Measurements from ENCODE around the gene CTNND2. TPM values are rescaled to one million over a fixed set of nuclear protein-coding genes. Genes with fewer than 3 reads are reported as not detected.

CTNND2 gene
- total RNA-seq, 1 experiment from 2014 or later: 7.0 TPM

DNA sequence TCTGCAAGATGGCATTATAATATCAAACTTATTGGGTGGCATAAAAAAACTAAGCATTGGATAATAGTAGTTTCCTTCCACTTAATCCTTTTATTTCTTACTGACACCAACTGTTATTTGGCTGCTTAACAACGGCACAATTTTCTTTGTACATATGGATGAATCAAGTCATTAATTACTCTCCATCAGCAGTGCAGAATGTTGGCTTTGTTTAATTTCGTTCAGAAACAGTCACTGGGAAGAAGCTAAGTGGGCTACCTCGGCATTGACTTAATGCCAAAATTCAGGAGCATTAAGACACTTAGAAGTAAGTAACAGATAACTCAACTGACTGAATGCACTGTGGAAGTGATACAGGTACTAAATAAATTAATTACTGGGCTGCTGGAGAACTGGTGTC, 460.4 kb downstream of the CTNND2 start:
- no peak for TF ChIP-seq CTCF (conservative IDR thresholded peaks at IDR 0.05)
- Mint-ChIP-seq H3K27me3 (ENCODE audit: low read depth) (no peaks in the 10 kb centered on the region), H3K4me3 (no peak overlapping the region), H3K36me3 (ENCODE audit: insufficient read depth in 1 of 3, low read depth in 3 of 3) (no peaks in the 10 kb centered on the region), H3K9me3 (no peaks in the 10 kb centered on the region), H3K4me1 (peaks cover 3 to 12% of the 10 kb centered on the region in 2 experiments; a peak in 3 of 4 replicates), H3K27ac (no peak overlapping the region)
- Histone ChIP-seq H4K91ac (ENCODE audit: insufficient read length, low read depth, low read length) (no peak overlapping the region), H2BK20ac (ENCODE audit: low read depth, low read length, poor library complexity, severe bottlenecking) (no peak overlapping the region), H3K79me1 (ENCODE audit: insufficient read depth, low read depth, low read length, poor library complexity, severe bottlenecking) (no peaks in the 10 kb centered on the region), H2BK120ac (ENCODE audit: low read depth, low read length, poor library complexity, severe bottlenecking) (no peak overlapping the region), H2BK12ac (ENCODE audit: insufficient read length, low read depth, low read length) (no peak overlapping the region), H2BK5ac (ENCODE audit: insufficient read length, low read length) (no peak overlapping the region), H3K27ac (ENCODE audit: insufficient read length, low read depth, low read length) (no peak overlapping the region), H3K4me2 (ENCODE audit: insufficient read depth, insufficient read length, low read length) (no peak overlapping the region), H2AFZ (ENCODE audit: low read length) (no peak overlapping the region), H3K79me2 (ENCODE audit: insufficient read depth, low read length) (no peaks in the 10 kb centered on the region), H3K23me2 (ENCODE audit: insufficient read length, low read depth, low read length, poor library complexity, severe bottlenecking) (peaks cover 5% of the 10 kb centered on the region), H3K4ac (ENCODE audit: low read depth, low read length) (no peak overlapping the region), H3K9ac (ENCODE audit: extremely low read depth, insufficient read length, low read length) (no peak overlapping the region), H2AK5ac (ENCODE audit: insufficient read length, low read length) (no peak overlapping the region), H2BK15ac (ENCODE audit: low read depth, low read length) (no peak overlapping the region), H4K8ac (replicated peaks; ENCODE audit: insufficient read length, low read depth, low read length) (no peak overlapping the region), H3T11ph (ENCODE audit: low read length) (no peak overlapping the region), H3K9me3 (ENCODE audit: control insufficient read depth, low read depth, low read length) (no peaks in the 10 kb centered on the region), H3K4me1 (ENCODE audit: insufficient read depth, low read length) (no peaks in the 10 kb centered on the region; the same call in 1 of the 2 replicates), H3K23ac (ENCODE audit: insufficient read length, low read depth, low read length) (no peak overlapping the region), H4K5ac (ENCODE audit: insufficient read length, low read depth, low read length) (no peak overlapping the region), H3K27me3 (ENCODE audit: insufficient read depth, low read length) (no peaks in the 10 kb centered on the region), H4K20me1 (ENCODE audit: control insufficient read depth, insufficient read depth, insufficient read length) (no peaks in the 10 kb centered on the region), H3K18ac (ENCODE audit: insufficient read length, low read depth, low read length) (no peak overlapping the region), H3K14ac (ENCODE audit: insufficient read depth, low read length) (no peak overlapping the region), H3K56ac (ENCODE audit: insufficient read length, low read depth, low read length) (no peak overlapping the region)
- WGBS (ENCODE audit: extremely low coverage, insufficient read length, low lambda C conversion rate): no CpG with 5 or more reads among the region's 3 CpGs
- no peak for DNase-seq
